Smooth muscle cell (in vitro differentiated cells): ENCODE data around the gene ZNRF1. TPM values are rescaled to one million over a fixed set of nuclear protein-coding genes. Genes with fewer than 3 reads are reported as not detected.

Experiments
- DNase-seq: peaks from one replicate; lab custom pipeline; 2025; ENCODE audit not compliant: unreplicated experiment; lab: John Stamatoyannopoulos, UW
- H2AFZ ChIP-seq: fragments of 200-600 bp; sonication (generic); 2 replicates; pipeline ENCODE4 v1.6.0; 2016; ENCODE audit warnings: antibody characterized with exemption, low read depth, mild to moderate bottlenecking
- H3F3A ChIP-seq: fragments of 200-600 bp; sonication (generic); 2 replicates; pipeline ENCODE4 v1.6.0; 2017; ENCODE audit warnings: antibody characterized with exemption, low read depth
- H3K27ac ChIP-seq: fragments of 200-600 bp; sonication (generic); 2 replicates; pipeline ENCODE4 v1.5.1; 2016; ENCODE audit warnings: low read depth, mild to moderate bottlenecking
- H3K27me3 ChIP-seq: fragments of 200-600 bp; sonication (generic); 2 replicates; pipeline ENCODE4 v1.6.1; 2016; ENCODE audit warnings: low read depth, mild to moderate bottlenecking
- H3K36me3 ChIP-seq: fragments of 200-600 bp; sonication (generic); 2 replicates; pipeline ENCODE4 v1.5.1; 2016; ENCODE audit warnings: low read depth
- H3K4me1 ChIP-seq: fragments of 200-600 bp; sonication (generic); 2 replicates; pipeline ENCODE4 v1.5.1; 2016; ENCODE audit warnings: low read depth
- H3K4me2 ChIP-seq: fragments of 200-600 bp; sonication (generic); 2 replicates; pipeline ENCODE4 v1.6.0; 2016; ENCODE audit warnings: mild to moderate bottlenecking
- H3K4me3 ChIP-seq: fragments of 200-600 bp; sonication (generic); 2 replicates; pipeline ENCODE4 v1.5.1; 2016; ENCODE audit warnings: mild to moderate bottlenecking
- H3K79me2 ChIP-seq: fragments of 200-600 bp; sonication (generic); 2 replicates; pipeline ENCODE4 v1.6.0; 2016; ENCODE audit warnings: low read depth, mild to moderate bottlenecking
- H3K9ac ChIP-seq: fragments of 200-600 bp; sonication (generic); 2 replicates; pipeline ENCODE4 v1.6.0; 2016; ENCODE audit warnings: low read depth
- H3K9me3 ChIP-seq: fragments of 200-600 bp; sonication (generic); replicated peaks from 2 replicates; pipeline ENCODE4 v1.5.1; 2016; ENCODE audit warnings: low read depth
- H4K20me1 ChIP-seq: fragments of 200-600 bp; sonication (generic); 2 replicates; pipeline ENCODE4 v1.6.0; 2016; ENCODE audit warnings: low read depth
- CTCF ChIP-seq: fragments of 200-600 bp; sonication (generic); IDR thresholded peaks from 2 replicates; pipeline ENCODE4 v1.5.1; 2017; ENCODE audit warnings: borderline replicate concordance, mild to moderate bottlenecking, antibody characterized with exemption; ENCODE audit not compliant: insufficient read depth, poor library complexity, severe bottlenecking
- WGBS: methylation state at CpG from one replicate; pipeline ENCODE4 v1.1.7; 2016; ENCODE audit warnings: low lambda C conversion rate; 5-methylcytosine and 5-hydroxymethylcytosine counted together
- polyA plus RNA-seq: library from polyadenylated mRNA; unstranded; fragments of >200 nt; fragmentation: Nextera tagmentation; extraction: Ambion mirVana; gene quantifications from 2 replicates; pipeline ENCODE4 v1.2.1, GENCODE V29; 2016
- total RNA-seq: library from RNA; depleted of rRNA; stranded (reverse); fragments of >200 nt; gene quantifications from 2 replicates; pipeline ENCODE4 v1.2.3, GENCODE V29; 2014

ZNRF1 gene
- total and polyA plus RNA-seq, 2 experiments from 2014 or later = 18.2 to 45.4 TPM

- Histone ChIP-seq H3K79me2 (peaks cover 46% of the 10 kb centered on the region), H2AFZ (peak within 1 kb of the TSS; percentile 94), H3K4me3 (peak within 1 kb of the TSS; percentile 93), H3K4me2 (peak within 1 kb of the TSS; percentile 86), H3F3A (no peaks in the 10 kb centered on the region), H3K4me1 (peaks cover 3% of the 10 kb centered on the region), H3K9me3 (peaks cover 6% of the 10 kb centered on the region), H3K36me3 (peaks cover 26% of the 10 kb centered on the region), H3K27ac (peak within 1 kb of the TSS; percentile 89), H3K27me3 (no peaks in the 10 kb centered on the region), H4K20me1 (no peaks in the 10 kb centered on the region), H3K9ac (peak within 1 kb of the TSS; percentile 94)
- WGBS = under 1% methylated on average over 75 of the region's 93 CpGs
- DNase-seq = peak; percentile 87
- TF ChIP-seq CTCF = no peak
Measured at GRCh38 chr16:75148311-75149195, 149.7 kb downstream of the ZNRF1 start, which contains the start of gene ZFP1. Gene ZFP1, plus strand, starts transcription at chr16:75148524. Its CDS starts 4,428 bp downstream, at chr16:75152952.

GRCh38 chr16:75151798-75152197 lies 153.0 kb downstream of the ZNRF1 start:
- Histone ChIP-seq H3K27ac (no peak overlapping the region), H3K4me2 (no peak overlapping the region), H3K36me3 (peaks cover 41% of the 10 kb centered on the region), H3K79me2 (peaks cover 69% of the 10 kb centered on the region), H3K9ac (no peak overlapping the region), H3F3A (no peaks in the 10 kb centered on the region), H3K4me3 (no peak overlapping the region), H2AFZ (no peak overlapping the region), H3K27me3 (no peaks in the 10 kb centered on the region), H3K9me3 (peaks cover 6% of the 10 kb centered on the region), H3K4me1 (peaks cover 3% of the 10 kb centered on the region), H4K20me1 (no peaks in the 10 kb centered on the region)
- TF ChIP-seq CTCF = no peak
- WGBS = 49% methylated on average over 2 of the region's 2 CpGs
- DNase-seq = no peak

GRCh38 chr16:75152635-75153034 lies 153.8 kb downstream of the ZNRF1 start:
- H3K27ac ChIP-seq = no peak overlapping the region
- peaks cover 6% of the 10 kb centered on the region for H3K9me3 ChIP-seq
- H3K79me2 ChIP-seq = peaks cover 71% of the 10 kb centered on the region
- no peaks in the 10 kb centered on the region for H3F3A ChIP-seq
- peaks cover 44% of the 10 kb centered on the region for H3K36me3 ChIP-seq
- no peaks in the 10 kb centered on the region for H3K27me3 ChIP-seq
- no peaks in the 10 kb centered on the region for H4K20me1 ChIP-seq
- peaks cover 3% of the 10 kb centered on the region for H3K4me1 ChIP-seq
- no peak overlapping the region for H3K9ac ChIP-seq
- DNase-seq = no peak
- no peak overlapping the region for H3K4me3 ChIP-seq
- no peak overlapping the region for H3K4me2 ChIP-seq
- H2AFZ ChIP-seq = no peak overlapping the region
- TF ChIP-seq CTCF = no peak
